Lung (tissue), 12 donors: ENCODE data around the gene CCT2. TPM values are rescaled to one million over a fixed set of nuclear protein-coding genes. Genes with fewer than 3 reads are reported as not detected.

Experiments used
- ATAC-seq: fragments of 200-7000 bp; cut with Tn5 transposase; one replicate; pipeline ENCODE4 v1.9.1; 2020; ENCODE audit warnings: moderate number of reproducible peaks; ENCODE audit not compliant: insufficient read depth, low FRiP score
- DNase-seq, 3 donors: peaks; one replicate each; pipeline ENCODE4 v3.0.0-alpha.2; 2013 to 2017
- H3K27ac ChIP-seq, 2 donors: one replicate each; pipeline ENCODE4 v1.5.1; 2013; ENCODE audit warnings: mild to moderate bottlenecking in 2 of 2, moderate library complexity in 2 of 2, control low read depth in 1 of 2, inconsistent platforms in 1 of 2, low read depth in 1 of 2, low read length in 1 of 2
- H3K27me3 ChIP-seq, 3 donors: one replicate each; pipeline ENCODE4 v1.5.1; 2013; ENCODE audit warnings: low read length in 2 of 3; ENCODE audit not compliant: control insufficient read depth in 3 of 3, insufficient read depth in 3 of 3
- H3K36me3 ChIP-seq, 4 donors: one replicate each; pipeline ENCODE4 v1.5.1; 2013; ENCODE audit warnings: low read length in 4 of 4, mild to moderate bottlenecking in 1 of 4, moderate library complexity in 1 of 4; ENCODE audit not compliant: control insufficient read depth in 4 of 4, insufficient read depth in 4 of 4
- H3K4me1 ChIP-seq, 5 donors: one replicate each; pipeline ENCODE4 v1.5.1; 2013; ENCODE audit warnings: low read length in 5 of 5, mild to moderate bottlenecking in 2 of 5, moderate library complexity in 1 of 5; ENCODE audit not compliant: control insufficient read depth in 5 of 5, insufficient read depth in 5 of 5
- H3K4me3 ChIP-seq: one replicate; pipeline ENCODE4 v1.5.1; 2013; ENCODE audit warnings: mild to moderate bottlenecking, control low read depth, moderate library complexity
- H3K9ac ChIP-seq, 2 donors: one replicate each; pipeline ENCODE4 v1.5.1; 2013; ENCODE audit warnings: low read length in 2 of 2, control low read depth in 1 of 2; ENCODE audit not compliant: insufficient read depth in 1 of 2
- H3K9me3 ChIP-seq, 4 donors: one replicate each; pipeline ENCODE4 v1.5.1; 2013; ENCODE audit warnings: low read length in 3 of 4, mild to moderate bottlenecking in 1 of 4, moderate library complexity in 1 of 4; ENCODE audit not compliant: control insufficient read depth in 4 of 4, insufficient read depth in 3 of 4
- WGBS, 2 donors: extraction: QIAGEN DNeasy Blood & Tissue Kit; methylation state at CpG; one replicate each; pipeline ENCODE4 v1.1.7; 2013; 5-methylcytosine and 5-hydroxymethylcytosine counted together
- polyA plus RNA-seq, 2 donors: library from polyadenylated mRNA; stranded (reverse); fragments of 200-250 nt; gene quantifications; one replicate each; pipeline ENCODE4 v1.2.1, GENCODE V29; 2013
- total RNA-seq, 2 donors: library from RNA; depleted of rRNA in 1 of 2; stranded (reverse); fragments of >200 nt in 1 of 2; gene quantifications; one replicate each; pipeline ENCODE4 v1.2.1, GENCODE V29; 2014 to 2021
- TF ChIP-seq, protein P1 (sequence below): IDR thresholded peaks from 2 replicates; pipeline ENCODE4 v1.5.1; 2012; ENCODE audit warnings: mild to moderate bottlenecking; ENCODE audit errors: control extremely low read depth, extremely low read depth
- donor health status: control.
- donor health status: control.
- donor health status: Bipolar disorder and iron deficiency.
- donor health status: healthy.
- donor health status: DM: yes; HTN: yes; CAD: no.

CCT2 gene
- total and polyA plus RNA-seq, 4 donors, result 80.3 to 122 (median 114) TPM

DNA sequence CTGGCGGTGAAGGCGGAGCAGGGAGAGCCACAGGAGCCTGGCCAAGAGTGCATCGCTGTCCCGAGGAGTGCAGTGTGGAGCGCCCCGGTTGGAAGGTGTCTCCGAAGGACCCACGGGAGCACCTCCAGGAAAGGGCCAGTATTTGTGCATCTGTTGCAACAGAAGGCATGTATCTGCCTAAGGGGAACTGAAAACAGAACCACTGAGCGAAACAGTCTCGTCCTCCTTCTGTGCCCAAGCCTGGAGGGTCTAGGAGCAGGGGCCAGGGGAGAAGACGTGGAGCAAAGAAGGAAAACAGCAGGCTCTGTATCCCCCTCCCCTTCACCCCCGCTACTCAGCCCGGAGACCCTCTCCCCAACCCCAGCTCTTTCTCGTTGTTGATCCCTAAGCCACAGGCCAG, 30.8 kb downstream of the CCT2 start:
- Histone ChIP-seq H3K27ac (no peak overlapping the region), H3K27me3 (no peaks in the 10 kb centered on the region), H3K4me1 (peaks cover 0 to 4% (median 0%) of the 10 kb centered on the region in 5 donors), H3K36me3 (no peaks in the 10 kb centered on the region), H3K9me3 (no peaks in the 10 kb centered on the region), H3K9ac (no peak overlapping the region), H3K4me3 (no peak overlapping the region)
- ATAC-seq (no peak), DNase-seq (no peak)
- 78 to 80% methylated on average over 14 of the region's 14 CpGs for WGBS, 2 donors
- TF ChIP-seq, protein P1, sequence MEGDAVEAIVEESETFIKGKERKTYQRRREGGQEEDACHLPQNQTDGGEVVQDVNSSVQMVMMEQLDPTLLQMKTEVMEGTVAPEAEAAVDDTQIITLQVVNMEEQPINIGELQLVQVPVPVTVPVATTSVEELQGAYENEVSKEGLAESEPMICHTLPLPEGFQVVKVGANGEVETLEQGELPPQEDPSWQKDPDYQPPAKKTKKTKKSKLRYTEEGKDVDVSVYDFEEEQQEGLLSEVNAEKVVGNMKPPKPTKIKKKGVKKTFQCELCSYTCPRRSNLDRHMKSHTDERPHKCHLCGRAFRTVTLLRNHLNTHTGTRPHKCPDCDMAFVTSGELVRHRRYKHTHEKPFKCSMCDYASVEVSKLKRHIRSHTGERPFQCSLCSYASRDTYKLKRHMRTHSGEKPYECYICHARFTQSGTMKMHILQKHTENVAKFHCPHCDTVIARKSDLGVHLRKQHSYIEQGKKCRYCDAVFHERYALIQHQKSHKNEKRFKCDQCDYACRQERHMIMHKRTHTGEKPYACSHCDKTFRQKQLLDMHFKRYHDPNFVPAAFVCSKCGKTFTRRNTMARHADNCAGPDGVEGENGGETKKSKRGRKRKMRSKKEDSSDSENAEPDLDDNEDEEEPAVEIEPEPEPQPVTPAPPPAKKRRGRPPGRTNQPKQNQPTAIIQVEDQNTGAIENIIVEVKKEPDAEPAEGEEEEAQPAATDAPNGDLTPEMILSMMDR, result no peak

DNA sequence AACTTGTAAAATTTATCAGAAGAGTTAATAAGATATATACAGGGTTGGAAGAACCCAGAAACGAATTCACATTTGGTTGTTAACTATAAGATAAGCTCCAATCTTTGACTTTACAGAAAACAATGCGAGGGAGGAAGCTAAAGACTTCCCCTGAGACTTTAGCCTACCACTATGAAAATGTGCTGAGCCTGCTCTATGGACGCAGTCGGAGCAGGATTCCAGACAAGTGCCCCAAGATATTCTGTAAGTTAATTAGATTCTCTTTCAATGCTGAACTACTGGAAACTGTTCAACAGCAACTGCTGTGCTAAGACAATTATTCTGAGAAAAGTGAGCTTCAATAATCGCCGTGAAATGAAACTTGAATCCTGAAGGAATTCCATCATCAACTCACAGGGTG, 33.8 kb downstream of the CCT2 start:
- no peaks in the 10 kb centered on the region for H3K9me3 ChIP-seq
- DNase-seq (peak in 1 of 3 donors; percentile 6), ATAC-seq (no peak)
- no peak overlapping the region for H3K4me3 ChIP-seq
- no peaks in the 10 kb centered on the region for H3K36me3 ChIP-seq
- no peaks in the 10 kb centered on the region for H3K27me3 ChIP-seq
- H3K9ac ChIP-seq, result no peak overlapping the region
- H3K4me1 ChIP-seq, result peaks cover 0 to 6% (median 0%) of the 10 kb centered on the region in 5 donors
- TF ChIP-seq, protein P1, result no peak
- H3K27ac ChIP-seq, result no peak overlapping the region
- WGBS, 2 donors, result 61 to 77% methylated on average over 6 of the region's 6 CpGs

DNA sequence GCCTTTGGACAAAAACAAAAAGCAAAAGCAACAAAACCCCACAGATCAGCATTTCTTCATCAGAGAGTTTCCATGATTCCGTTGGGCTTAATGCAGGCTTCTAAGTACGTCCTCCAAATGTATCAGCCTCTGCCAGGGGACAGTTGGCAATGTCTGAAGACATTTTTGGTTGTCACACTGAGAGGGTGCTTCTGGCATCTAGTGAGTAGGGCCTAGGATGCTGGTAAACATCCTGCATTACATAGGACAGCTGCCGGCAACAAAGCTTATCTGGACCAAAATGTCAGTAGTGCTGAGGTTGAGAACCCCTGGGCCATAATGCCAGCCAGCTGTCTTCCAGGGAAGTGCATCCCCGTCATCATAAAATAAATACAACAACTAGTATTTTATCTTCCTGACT, 34.8 kb downstream of the CCT2 start:
- Histone ChIP-seq H3K4me1 (peaks cover 0 to 6% (median 0%) of the 10 kb centered on the region in 5 donors), H3K27ac (no peak overlapping the region), H3K9me3 (no peaks in the 10 kb centered on the region), H3K27me3 (no peaks in the 10 kb centered on the region), H3K4me3 (no peak overlapping the region), H3K9ac (no peak overlapping the region), H3K36me3 (no peaks in the 10 kb centered on the region)
- WGBS, 2 donors, result 72 to 78% methylated on average over 4 of the region's 4 CpGs
- peak in 2 of 3 donors; percentile 18 to 26 for DNase-seq
- ATAC-seq, result no peak
- TF ChIP-seq, protein P1, result no peak

DNA sequence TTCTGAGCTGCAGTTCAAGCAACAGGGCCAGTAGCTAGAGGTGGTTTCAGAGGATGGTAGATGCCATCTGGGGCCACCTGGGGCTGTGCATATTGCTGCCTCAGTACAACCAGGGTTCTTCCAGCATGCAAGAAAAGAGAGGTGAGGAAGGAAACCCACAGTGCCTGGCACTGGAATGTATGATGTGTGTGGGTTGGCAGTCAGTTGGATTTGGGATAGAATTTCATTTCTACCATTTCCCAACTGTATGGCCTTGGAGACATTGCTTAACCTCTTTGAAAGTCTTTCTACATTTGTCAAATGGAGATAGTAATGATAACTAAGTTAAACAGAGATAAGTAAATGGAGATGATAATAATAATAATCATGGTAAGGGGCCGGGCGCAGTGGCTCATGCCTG, 35.7 kb downstream of the CCT2 start:
- H3K9me3 ChIP-seq, result no peaks in the 10 kb centered on the region
- TF ChIP-seq, protein P1, result no peak
- no peak overlapping the region for H3K4me3 ChIP-seq
- DNase-seq (no peak), ATAC-seq (no peak)
- H3K27ac ChIP-seq, result no peak overlapping the region
- no peaks in the 10 kb centered on the region for H3K27me3 ChIP-seq
- H3K9ac ChIP-seq, result no peak overlapping the region
- peaks cover 0 to 6% (median 0%) of the 10 kb centered on the region in 5 donors for H3K4me1 ChIP-seq
- no peaks in the 10 kb centered on the region for H3K36me3 ChIP-seq
- 88 to 98% methylated on average over 2 of the region's 2 CpGs for WGBS, 2 donors
